NCI-H510A (cell line): ENCODE results near the gene TMEM178B.

Source experiments
- DNase-seq: peaks from one replicate; lab custom pipeline; 2025; lab: John Stamatoyannopoulos, UW

TMEM178B gene

DNA sequence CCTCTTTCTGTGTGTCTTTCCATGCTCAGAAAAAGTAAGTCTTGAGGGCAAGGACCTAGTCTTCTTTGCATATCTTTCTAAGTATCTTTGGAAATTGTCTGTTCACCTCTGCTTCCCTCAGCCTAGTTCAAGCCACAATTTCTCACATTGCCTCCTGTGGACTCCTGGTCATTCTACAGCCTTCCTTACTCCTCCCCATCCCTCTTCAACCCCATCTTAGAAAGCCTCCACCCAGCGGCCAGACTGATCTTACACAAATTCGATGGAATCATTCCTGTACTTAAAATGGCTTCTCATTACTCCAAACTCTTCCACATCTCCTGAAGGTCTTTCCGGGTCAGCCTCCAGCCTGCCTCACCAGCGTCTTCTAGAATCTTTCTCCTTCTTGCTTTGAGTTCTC is 453.2 kb downstream of the TMEM178B start:
- DNase-seq, result no peak

GRCh38 chr7:141528399-141528798 is 454.5 kb downstream of the TMEM178B start:
- no peak for DNase-seq
